GM12878 (cell line): ENCODE measurements around the gene CNN1. TPM values are rescaled to one million over a fixed set of nuclear protein-coding genes. Genes with fewer than 3 reads are reported as not detected.

Source experiments
- ATF7 ChIP-seq: fragments of 450-650 bp; IDR thresholded peaks from 2 replicates; pipeline ENCODE4 v1.6.1; 2016; ENCODE audit warnings: low read depth, mild to moderate bottlenecking
- CBX5 ChIP-seq: sonication (generic); IDR thresholded peaks from 2 replicates; pipeline ENCODE4 v1.6.1; 2016; ENCODE audit warnings: low read depth, moderate library complexity, mild to moderate bottlenecking, inconsistent platforms
- EGR1 ChIP-seq, 2 experiments: IDR thresholded peaks; 1 replicate in 1 of 2; 2 replicates in 1 of 2; pipeline ENCODE4 v1.6.1; 2011 to 2012; ENCODE audit warnings: low read depth in 2 of 2, low read length in 2 of 2, borderline replicate concordance in 1 of 2, mild to moderate bottlenecking in 1 of 2, moderate library complexity in 1 of 2
- ETV6 ChIP-seq, 2 experiments: fragments of 450-650 bp in 1 of 2; IDR thresholded peaks in 1 of 2; conservative IDR thresholded peaks in 1 of 2; 2 replicates each; pipeline ENCODE4 v1.6.1; 2014; ENCODE audit warnings: antibody characterized with exemption in 1 of 2, borderline replicate concordance in 1 of 2, low read depth in 1 of 2, mild to moderate bottlenecking in 1 of 2, moderate library complexity in 1 of 2
- GATAD2B ChIP-seq: fragments of 450-650 bp; conservative IDR thresholded peaks from 2 replicates; pipeline ENCODE4 v1.6.1; 2017; ENCODE audit warnings: low read depth, mild to moderate bottlenecking, moderate library complexity
- HDAC6 ChIP-seq: fragments of 200-600 bp; sonication (generic); IDR thresholded peaks from one replicate; pipeline ENCODE4 v1.8.0; 2017; ENCODE audit warnings: antibody characterized with exemption; ENCODE audit not compliant: unreplicated experiment
- LARP7 ChIP-seq: fragments of 450-650 bp; IDR thresholded peaks from 2 replicates; pipeline ENCODE4 v1.6.1; 2017; ENCODE audit warnings: mild to moderate bottlenecking
- NR2C2 ChIP-seq: IDR thresholded peaks from 2 replicates; pipeline ENCODE4 v1.6.1; 2011; ENCODE audit warnings: borderline replicate concordance, low read depth; ENCODE audit not compliant: control insufficient read depth, insufficient read length
- POLR2A ChIP-seq: IDR thresholded peaks from 2 replicates; pipeline ENCODE4 v1.6.1; 2011; ENCODE audit warnings: low read depth, mild to moderate bottlenecking, low read length
- POLR2AphosphoS5 ChIP-seq: IDR thresholded peaks from 2 replicates; pipeline ENCODE4 v1.6.1; 2011; ENCODE audit warnings: mild to moderate bottlenecking, low read length, inconsistent platforms
- SIN3A ChIP-seq: IDR thresholded peaks from 2 replicates; pipeline ENCODE4 v1.6.1; 2012; ENCODE audit warnings: low read depth, low read length, improper control_type of control experiment
- SMARCA5 ChIP-seq: fragments of 450-650 bp; IDR thresholded peaks from 2 replicates; pipeline ENCODE4 v1.6.1; 2017; ENCODE audit warnings: mild to moderate bottlenecking
- YY1 ChIP-seq: IDR thresholded peaks from 2 replicates; pipeline ENCODE4 v1.6.1; 2011; ENCODE audit warnings: low read depth, mild to moderate bottlenecking, low read length
- ZZZ3 ChIP-seq: IDR thresholded peaks from 2 replicates; pipeline ENCODE4 v1.6.1; 2011; ENCODE audit warnings: low read depth; ENCODE audit not compliant: control insufficient read depth, insufficient read length
- polyA plus RNA-seq, 11 experiments: library from polyadenylated mRNA; depleted of rRNA in 4 of 11; unstranded in 6 of 11; stranded (reverse) in 5 of 11; fragments of >200 nt; fragmentation: Nextera tagmentation in 4 of 11; fragmentation: Illumina TruSeq in 1 of 11; extraction: Ambion mirVana in 4 of 11; extraction: Trizol in 1 of 11; gene quantifications; 1 replicate in 1 of 11; 2 replicates in 10 of 11; pipeline versions ENCODE4 v1.2.1 to v1.2.3, GENCODE V29; 2011 to 2016; ENCODE audit warnings: inconsistent platforms in 2 of 11, missing spikeins in 2 of 11, low read depth in 1 of 11
- total RNA-seq, 4 experiments: library from RNA; depleted of rRNA in 3 of 4; stranded (reverse); fragments of >200 nt in 3 of 4; fragmentation: Illumina TruSeq in 1 of 4; extraction: Trizol in 1 of 4; gene quantifications; 2 replicates each; pipeline versions ENCODE4 v1.2.1 to v1.2.3, GENCODE V29; 2013 to 2021
- TF ChIP-seq, protein P1 (sequence below): IDR thresholded peaks from 2 replicates; pipeline ENCODE4 v1.6.1; 2011; ENCODE audit warnings: borderline replicate concordance, low read depth, mild to moderate bottlenecking, moderate library complexity, mixed read lengths, low read length; ENCODE audit not compliant: insufficient read depth; ENCODE audit errors: extremely low read length
- TF ChIP-seq, protein P2 (sequence below): fragments of 450-650 bp; conservative IDR thresholded peaks from 2 replicates; pipeline ENCODE4 v1.6.1; 2017; ENCODE audit warnings: mild to moderate bottlenecking, moderate library complexity
- TF ChIP-seq, protein P3 (sequence below): IDR thresholded peaks from 2 replicates; pipeline ENCODE4 v1.6.1; 2012; ENCODE audit warnings: mild to moderate bottlenecking, low read depth, low read length
- TF ChIP-seq, protein P4 (sequence below): fragments of 450-650 bp; IDR thresholded peaks from 2 replicates; pipeline ENCODE4 v1.6.1; 2018; ENCODE audit warnings: mild to moderate bottlenecking, low read depth, moderate library complexity; ENCODE audit not compliant: partially characterized antibody

The CNN1 gene
- total and polyA plus RNA-seq, 10 of the 15 experiments (the other 5 are each of a cell fraction or from before 2014, with no cell fraction given) = 0.03 to 0.58 (median 0.22) TPM; not detected in 1

DNA sequence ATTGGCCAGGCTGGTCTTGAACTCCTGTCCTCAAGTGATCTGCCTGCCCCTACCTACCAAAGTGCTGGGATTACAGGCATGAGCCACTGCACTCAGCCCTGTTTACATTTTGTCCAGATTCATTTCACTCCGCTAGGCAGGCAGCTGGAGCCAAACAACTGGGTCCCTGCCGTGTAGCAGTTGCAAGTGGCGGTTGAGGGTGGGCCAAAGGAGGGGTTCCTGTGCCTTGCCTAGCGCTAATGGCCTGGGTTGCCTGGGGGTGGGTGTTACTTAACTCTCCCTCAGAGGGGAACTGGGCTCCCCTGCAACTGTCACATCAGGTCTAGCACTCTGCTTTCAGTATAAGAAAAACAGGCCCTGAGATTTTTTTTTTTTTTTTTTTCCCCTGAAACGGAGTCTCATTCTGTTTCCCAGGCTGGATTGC, 31.4 kb downstream of the CNN1 start (continued):
- TF ChIP-seq, protein P1, sequence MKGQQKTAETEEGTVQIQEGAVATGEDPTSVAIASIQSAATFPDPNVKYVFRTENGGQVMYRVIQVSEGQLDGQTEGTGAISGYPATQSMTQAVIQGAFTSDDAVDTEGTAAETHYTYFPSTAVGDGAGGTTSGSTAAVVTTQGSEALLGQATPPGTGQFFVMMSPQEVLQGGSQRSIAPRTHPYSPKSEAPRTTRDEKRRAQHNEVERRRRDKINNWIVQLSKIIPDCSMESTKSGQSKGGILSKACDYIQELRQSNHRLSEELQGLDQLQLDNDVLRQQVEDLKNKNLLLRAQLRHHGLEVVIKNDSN = no peak
- TF ChIP-seq YY1 = no peak
- no peak for TF ChIP-seq CBX5
- TF ChIP-seq, protein P2, sequence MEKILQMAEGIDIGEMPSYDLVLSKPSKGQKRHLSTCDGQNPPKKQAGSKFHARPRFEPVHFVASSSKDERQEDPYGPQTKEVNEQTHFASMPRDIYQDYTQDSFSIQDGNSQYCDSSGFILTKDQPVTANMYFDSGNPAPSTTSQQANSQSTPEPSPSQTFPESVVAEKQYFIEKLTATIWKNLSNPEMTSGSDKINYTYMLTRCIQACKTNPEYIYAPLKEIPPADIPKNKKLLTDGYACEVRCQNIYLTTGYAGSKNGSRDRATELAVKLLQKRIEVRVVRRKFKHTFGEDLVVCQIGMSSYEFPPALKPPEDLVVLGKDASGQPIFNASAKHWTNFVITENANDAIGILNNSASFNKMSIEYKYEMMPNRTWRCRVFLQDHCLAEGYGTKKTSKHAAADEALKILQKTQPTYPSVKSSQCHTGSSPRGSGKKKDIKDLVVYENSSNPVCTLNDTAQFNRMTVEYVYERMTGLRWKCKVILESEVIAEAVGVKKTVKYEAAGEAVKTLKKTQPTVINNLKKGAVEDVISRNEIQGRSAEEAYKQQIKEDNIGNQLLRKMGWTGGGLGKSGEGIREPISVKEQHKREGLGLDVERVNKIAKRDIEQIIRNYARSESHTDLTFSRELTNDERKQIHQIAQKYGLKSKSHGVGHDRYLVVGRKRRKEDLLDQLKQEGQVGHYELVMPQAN = no peak
- TF ChIP-seq, protein P3, sequence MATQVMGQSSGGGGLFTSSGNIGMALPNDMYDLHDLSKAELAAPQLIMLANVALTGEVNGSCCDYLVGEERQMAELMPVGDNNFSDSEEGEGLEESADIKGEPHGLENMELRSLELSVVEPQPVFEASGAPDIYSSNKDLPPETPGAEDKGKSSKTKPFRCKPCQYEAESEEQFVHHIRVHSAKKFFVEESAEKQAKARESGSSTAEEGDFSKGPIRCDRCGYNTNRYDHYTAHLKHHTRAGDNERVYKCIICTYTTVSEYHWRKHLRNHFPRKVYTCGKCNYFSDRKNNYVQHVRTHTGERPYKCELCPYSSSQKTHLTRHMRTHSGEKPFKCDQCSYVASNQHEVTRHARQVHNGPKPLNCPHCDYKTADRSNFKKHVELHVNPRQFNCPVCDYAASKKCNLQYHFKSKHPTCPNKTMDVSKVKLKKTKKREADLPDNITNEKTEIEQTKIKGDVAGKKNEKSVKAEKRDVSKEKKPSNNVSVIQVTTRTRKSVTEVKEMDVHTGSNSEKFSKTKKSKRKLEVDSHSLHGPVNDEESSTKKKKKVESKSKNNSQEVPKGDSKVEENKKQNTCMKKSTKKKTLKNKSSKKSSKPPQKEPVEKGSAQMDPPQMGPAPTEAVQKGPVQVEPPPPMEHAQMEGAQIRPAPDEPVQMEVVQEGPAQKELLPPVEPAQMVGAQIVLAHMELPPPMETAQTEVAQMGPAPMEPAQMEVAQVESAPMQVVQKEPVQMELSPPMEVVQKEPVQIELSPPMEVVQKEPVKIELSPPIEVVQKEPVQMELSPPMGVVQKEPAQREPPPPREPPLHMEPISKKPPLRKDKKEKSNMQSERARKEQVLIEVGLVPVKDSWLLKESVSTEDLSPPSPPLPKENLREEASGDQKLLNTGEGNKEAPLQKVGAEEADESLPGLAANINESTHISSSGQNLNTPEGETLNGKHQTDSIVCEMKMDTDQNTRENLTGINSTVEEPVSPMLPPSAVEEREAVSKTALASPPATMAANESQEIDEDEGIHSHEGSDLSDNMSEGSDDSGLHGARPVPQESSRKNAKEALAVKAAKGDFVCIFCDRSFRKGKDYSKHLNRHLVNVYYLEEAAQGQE = no peak
- TF ChIP-seq SIN3A = no peak
- no peak for TF ChIP-seq ETV6 (conservative IDR thresholded peaks at IDR 0.05 in 1 of 2, IDR thresholded peaks at IDR 0.05 in 1 of 2; ENCODE audit: borderline replicate concordance in 1 of 2, low read depth in 1 of 2)
- TF ChIP-seq, protein P4, sequence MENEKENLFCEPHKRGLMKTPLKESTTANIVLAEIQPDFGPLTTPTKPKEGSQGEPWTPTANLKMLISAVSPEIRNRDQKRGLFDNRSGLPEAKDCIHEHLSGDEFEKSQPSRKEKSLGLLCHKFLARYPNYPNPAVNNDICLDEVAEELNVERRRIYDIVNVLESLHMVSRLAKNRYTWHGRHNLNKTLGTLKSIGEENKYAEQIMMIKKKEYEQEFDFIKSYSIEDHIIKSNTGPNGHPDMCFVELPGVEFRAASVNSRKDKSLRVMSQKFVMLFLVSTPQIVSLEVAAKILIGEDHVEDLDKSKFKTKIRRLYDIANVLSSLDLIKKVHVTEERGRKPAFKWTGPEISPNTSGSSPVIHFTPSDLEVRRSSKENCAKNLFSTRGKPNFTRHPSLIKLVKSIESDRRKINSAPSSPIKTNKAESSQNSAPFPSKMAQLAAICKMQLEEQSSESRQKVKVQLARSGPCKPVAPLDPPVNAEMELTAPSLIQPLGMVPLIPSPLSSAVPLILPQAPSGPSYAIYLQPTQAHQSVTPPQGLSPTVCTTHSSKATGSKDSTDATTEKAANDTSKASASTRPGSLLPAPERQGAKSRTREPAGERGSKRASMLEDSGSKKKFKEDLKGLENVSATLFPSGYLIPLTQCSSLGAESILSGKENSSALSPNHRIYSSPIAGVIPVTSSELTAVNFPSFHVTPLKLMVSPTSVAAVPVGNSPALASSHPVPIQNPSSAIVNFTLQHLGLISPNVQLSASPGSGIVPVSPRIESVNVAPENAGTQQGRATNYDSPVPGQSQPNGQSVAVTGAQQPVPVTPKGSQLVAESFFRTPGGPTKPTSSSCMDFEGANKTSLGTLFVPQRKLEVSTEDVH = no peak
- no peak for TF ChIP-seq POLR2A
- no peak for TF ChIP-seq POLR2AphosphoS5
- TF ChIP-seq EGR1 (IDR thresholded peaks at IDR 0.05; ENCODE audit: borderline replicate concordance in 1 of 2, low read depth in 2 of 2, low read length in 2 of 2) = 0 out of 3 replicates have a peak, but pooled peaks of 1 of the 2 experiments have one; percentile 7
- no peak for TF ChIP-seq NR2C2
- TF ChIP-seq GATAD2B = peak; percentile 46; the same call in 1 of the 2 replicates
- TF ChIP-seq LARP7 = no peak; the same call in 1 of the 2 replicates
- no peak for TF ChIP-seq SMARCA5
- TF ChIP-seq ZZZ3 = no peak
- TF ChIP-seq ATF7 = peak; percentile 49; the same call in 1 of the 2 replicates
- TF ChIP-seq HDAC6 = no peak
